Dedifferentiated amniotic fluid mesenchymal stem cell (primary cell): ENCODE data around the gene ZNF318.
"Not testable (repeated sequence)": the region's sequence is repeated elsewhere in the genome, so short reads cannot be mapped to it uniquely, and the experiment has no call there.

Experiments
- DNase-seq: peaks from one replicate; pipeline ENCODE4 v3.0.0-alpha.2; 2016; ENCODE audit errors: extremely low spot score

ZNF318 gene

DNA sequence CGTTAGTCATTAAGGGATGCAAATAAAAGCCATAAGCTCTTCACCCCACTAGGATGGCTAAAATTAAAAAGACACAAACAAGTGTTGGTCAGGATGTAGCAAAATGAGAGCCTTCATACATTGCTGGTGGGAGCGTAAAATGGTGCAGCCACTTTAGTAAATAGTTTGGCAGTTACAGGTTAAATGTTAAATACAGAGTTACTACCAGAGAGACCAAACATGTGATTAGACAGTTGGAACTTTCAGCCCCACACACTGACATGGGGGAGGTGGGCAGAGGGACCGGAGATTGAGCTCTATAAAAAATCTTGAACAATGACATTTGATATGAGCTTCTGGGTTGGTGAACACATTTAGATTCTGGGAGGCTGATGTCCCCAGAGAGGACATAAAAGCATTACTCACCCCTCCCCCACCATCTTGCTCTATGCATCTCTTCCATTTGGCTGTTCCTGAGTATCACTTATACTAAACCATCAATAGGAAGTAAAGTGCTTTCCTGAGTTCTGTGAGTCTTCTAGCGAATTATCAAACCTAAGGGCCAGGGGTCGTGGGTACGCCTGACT is 20.4 kb upstream of the ZNF318 start:
- no peak for DNase-seq

DNA sequence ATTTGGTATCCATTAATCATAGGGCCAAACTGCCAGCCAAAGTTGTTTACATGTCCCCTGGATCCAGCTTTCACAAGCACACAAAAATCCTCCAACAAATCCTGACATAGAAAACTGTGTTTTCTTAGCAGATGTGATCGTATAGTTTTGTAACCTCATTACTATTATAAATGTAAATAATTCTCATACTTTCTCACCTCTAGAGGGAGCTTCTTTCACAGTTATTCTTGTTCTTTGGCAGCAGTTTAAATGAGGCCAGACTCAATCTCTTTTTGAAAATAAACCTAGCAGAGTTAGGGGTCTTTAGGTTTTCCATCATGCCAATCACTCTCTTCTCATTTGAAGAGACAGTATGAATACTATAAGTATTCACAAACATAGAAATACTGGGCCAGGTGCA is 17.0 kb upstream of the ZNF318 start:
- no peak for DNase-seq

DNA sequence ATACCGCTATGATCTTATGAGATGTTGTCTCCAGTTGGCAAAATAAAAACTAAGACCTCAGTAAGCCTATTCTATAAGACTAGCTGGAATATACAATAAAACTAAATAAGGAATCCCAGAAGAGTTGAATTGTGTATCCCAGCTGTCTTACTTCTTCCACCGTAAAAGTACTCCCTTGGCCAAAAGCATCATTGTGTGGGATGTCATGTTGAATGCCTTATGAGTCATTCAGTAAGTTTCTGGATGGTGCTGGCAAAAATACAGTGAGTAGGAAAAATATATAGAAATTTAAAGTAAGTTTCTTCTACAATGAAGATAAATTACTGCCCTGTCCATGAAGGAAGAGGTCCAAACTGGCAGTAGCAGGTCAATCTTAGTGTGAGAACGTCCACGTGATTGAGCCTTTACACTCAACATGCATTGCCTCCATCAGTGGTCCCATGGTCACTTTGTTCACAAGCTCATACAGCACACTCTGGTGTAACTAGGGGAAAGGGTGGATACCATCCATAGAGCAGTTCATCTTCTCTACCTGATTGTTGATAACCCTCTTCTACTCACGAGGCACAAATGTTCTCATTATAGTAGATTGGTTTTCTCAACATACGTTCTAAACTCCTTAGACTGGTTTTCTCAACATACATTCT is 13.7 kb upstream of the ZNF318 start:
- DNase-seq, result no peak

DNA sequence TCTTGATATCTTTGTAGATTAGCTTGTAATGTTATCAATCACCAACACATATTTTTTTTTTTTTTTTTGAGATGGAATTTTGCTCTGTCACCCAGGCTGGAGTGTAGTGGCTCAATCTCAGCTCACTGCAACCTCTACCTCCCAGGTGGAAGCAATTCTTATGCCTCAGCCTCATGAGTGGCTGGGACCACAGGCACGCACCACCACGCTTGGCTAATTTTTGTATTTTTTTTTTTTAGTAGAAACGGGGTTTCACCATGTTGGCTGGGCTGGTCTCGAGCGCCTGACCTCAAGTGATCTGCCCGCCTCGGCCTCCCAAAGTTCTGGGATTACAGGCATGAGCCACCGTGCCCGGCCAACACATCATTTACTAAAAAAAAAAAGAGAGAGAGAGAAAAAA is 11.4 kb upstream of the ZNF318 start:
- DNase-seq, result not testable (repeated sequence)

DNA sequence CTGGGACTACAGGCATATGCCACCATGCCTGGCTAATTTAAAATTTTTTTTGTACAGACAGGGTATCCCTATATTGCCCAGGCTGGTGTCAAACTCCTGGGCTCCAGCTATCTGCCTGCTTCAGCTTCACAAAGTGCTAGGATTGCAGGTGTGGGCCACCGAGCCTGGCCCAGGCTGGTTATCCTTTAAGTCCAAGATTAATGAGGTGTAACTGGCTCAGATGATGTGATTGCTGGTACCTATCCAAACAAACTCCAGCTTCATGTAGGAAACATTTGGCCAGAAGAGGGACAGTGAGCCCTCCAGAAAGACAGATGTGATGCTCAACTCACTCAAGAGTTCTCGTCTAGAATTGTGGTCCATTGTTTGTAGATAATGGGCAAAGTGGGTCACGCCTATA is 9.2 kb upstream of the ZNF318 start:
- DNase-seq, result no peak

GRCh38 chr6:43377710-43378229 is 8.3 kb upstream of the ZNF318 start:
- no peak for DNase-seq

GRCh38 chr6:43376551-43376981 is 7.1 kb upstream of the ZNF318 start:
- no peak for DNase-seq

DNA sequence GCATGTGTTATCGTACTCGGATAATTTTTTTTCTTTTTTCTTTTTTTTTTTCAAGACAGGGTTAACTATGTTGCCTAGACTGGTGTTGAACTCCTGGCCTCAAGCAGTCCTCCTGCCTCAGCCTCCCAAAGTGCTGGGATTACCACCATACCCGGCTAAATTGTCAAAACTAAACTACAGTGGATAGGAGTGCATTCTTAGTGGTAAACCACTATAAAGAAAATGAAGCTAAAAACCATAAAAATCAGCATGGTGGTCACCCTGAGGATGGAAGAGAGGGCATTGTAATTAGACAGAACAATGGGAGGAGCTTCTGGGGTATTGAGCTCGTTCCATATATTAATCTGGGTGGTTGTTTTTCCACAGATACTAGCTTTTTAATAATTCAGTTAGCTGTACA is 6.2 kb upstream of the ZNF318 start:
- no peak for DNase-seq

DNA sequence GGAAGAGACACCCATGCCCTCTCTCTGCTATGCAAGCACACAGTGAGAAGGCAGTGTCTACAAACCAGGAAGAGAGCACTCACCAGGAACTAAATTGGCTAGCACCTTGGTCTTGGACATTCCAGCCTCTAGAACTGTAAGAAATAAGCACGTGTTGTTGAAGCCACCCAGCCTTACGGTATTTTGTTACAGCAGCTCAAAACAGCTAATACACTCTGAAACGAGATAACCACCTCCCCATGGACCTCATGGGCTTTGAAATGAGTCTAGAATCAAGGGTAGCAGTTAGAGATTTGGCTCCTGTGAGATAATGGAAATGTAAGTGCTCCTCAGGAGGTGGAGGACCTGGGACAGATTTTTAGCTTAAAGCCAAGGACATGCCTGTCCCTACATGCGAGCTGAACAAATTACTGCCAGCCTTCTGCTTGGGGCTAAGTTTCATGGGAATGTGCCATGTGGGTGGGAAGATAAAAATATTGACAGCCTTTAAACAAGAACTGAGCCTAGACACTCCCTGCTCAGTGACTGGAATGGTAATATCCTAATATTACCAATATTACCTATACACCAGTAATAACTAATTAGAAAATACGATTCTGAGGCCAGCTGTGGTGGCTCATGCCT is 3.9 kb upstream of the ZNF318 start:
- DNase-seq, result no peak

DNA sequence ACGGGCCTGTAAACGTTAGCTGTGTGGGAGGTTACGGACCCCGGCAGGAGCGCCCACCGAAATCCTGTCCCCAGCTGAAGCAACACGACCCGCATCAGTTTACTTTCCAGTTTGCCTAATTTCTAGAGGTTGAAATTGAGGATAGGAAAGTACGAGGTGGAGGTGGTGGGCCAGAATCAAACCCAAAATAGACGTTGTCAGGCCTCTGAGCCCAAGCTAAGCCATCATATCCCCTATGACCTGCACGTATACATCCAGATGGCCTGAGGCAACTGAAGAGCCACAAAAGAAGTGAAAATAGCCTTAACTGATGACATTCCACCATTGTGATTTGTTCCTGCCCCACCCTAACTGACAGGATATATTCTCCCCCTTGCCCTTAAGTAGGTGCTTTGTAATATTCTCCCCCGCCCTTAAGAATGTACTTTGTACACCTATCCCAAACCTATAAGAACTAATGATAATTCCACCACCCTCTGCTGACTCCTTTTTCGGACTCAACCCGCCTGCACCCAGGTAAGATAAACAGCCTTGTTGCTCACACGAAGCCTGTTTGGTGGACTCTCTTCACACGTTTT is 645 bp upstream of the ZNF318 start:
- not testable (repeated sequence) for DNase-seq

GRCh38 chr6:43368259-43369160 is 937 bp downstream of the ZNF318 start:
- peak; percentile 31 for DNase-seq

DNA sequence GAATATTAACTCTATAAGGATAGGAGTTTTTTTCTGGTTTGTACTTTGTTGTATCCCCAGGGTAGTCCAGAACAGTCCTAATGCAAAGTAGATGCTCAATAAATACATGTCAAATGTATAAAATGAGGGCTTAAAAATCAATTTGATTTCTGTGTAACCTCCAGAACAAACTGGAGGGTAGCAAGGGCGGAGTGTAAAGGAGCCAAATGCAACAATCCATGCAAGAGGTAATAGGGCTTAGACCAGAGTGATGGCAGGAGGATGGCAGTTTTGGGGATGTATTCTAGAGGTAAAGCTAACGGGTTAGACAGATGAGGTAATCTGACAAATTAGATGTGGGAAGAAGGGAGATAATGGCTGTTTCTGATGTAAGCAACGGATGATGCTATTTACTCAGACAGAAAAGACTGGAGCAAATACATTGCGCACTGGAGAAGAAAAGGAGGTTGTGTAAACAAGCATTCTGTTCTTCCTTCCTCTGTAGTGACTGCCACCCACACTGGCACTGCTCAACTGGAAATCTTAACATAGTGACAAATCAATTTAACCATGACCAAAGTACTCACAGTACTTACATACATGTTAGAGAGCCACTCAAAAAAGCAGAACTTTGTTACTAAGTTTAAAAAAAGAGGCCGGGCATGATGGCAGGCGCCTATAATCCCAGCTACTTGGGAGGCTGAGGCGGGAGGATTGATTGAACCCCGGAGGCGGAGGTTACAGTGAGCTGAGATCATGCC is 2.0 kb downstream of the ZNF318 start:
- no peak for DNase-seq

GRCh38 chr6:43361269-43361668 is 8.2 kb downstream of the ZNF318 start:
- DNase-seq, result no peak

DNA sequence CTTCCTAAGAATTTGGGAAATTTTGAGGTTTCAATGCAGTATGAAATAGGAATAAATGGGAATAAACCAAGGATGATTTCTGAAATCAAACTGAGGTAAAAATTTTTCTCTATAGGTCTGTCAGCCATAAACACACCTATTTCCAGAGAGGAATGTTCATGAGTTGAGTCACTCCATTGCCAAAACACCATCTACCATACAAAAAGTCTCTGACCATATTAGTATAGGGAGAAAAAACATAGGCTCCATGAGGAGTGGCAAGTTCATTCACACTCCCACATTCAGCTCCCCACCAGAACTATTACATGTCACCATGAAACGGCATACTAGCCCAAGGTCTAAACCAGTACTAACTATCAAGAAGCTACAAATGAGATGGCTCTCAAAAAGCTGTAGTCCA is 9.6 kb downstream of the ZNF318 start:
- DNase-seq, result no peak

- DNase-seq, result no peak
Observed at GRCh38 chr6:43359381-43359780, 10.1 kb downstream of the ZNF318 start.

DNA sequence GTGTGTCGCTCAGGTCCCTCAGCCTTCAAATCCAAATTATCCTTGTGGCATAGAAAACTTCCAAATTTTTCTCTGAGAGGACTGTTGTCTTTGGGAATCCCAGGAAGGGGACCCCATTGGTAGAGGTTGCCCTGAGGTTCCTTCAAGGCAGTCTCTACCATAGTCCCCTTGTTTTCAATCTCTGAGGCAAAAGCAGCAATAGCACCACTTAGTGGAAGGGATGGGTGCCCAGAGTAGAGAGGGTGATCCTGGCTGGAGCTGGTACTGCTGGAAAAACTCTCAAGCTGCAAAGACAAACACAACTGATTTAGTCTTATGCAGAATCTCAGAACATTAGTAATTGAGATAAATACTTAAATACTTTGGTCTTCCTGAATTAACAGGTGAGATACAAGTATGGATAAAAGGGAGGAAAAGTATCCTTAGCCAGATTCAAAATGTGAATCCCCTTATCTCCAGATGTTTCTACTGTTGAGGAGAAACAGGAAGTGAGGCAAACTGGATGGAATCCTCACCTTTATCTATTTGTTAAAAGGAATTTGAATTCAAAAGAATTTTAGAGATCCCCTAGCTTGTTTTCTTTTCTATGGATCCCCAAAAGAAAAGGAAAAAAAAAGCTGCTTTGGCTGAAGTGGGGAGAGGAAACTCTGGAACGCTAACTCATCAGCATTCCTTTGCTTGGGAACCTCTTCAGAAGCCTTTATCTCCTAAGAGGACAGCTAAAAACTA is 13.4 kb downstream of the ZNF318 start:
- no peak for DNase-seq

GRCh38 chr6:43351951-43352350 is 17.5 kb downstream of the ZNF318 start:
- DNase-seq, result not testable (repeated sequence)

DNA sequence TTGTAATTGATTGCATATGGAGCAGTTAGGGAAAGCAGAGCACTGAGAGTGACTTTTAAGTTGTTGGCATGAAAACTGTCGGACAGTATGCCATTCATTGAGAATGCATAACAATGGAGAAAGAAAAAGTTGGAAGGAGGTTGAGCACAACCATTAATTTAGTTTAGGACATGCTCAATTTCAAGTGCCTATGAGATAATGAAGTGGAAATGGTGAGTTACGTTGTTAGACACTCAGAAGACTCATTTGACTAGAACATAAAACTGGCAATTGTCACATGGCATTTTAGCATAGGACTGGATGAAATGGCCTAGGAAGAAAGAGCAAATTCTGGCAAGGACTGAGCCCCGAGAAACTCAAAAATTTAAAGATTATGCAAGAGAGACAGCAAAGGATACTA is 22.0 kb downstream of the ZNF318 start:
- no peak for DNase-seq

DNA sequence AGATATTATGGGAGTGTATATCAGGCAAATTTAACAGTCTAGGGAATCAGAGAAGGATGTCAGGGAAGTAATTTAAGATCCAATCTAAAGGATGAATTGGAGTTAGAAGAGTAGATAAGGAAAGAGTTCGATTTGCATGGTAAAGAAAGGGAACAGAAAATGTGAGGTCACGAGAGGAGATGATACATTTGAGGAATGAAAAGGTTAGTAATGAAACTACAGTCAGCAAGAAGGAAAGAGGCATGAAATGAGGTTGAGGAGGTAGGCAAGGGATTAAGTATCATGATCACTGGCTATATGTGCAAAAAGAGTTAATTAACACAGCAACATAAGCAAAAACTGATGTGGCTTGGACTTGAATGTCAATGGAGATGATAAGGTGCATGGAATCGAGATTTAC is 22.4 kb downstream of the ZNF318 start:
- no peak for DNase-seq

DNA sequence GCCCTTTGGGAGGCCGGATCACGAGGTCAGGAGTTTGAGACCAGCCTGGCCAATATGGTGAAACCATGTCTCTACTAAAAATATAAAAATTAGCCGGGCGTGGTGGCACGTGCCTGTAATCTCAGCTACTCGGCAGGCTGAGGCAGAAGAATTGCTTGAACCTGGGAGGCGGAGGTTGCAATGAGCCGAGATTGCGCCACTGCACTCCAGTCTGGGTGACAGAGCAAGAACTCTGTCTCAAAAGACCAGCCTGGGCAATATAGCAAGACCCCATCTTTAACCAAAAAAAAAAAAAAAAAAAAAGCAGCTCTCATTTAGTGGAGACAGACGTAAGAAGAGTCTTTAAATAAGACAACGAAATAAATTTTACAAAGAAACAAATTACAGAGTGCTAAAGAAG is 23.2 kb downstream of the ZNF318 start:
- not testable (repeated sequence) for DNase-seq
